ENCODE data around the gene MXD4. TPM values are rescaled to one million over a fixed set of nuclear protein-coding genes. Genes with fewer than 3 reads are reported as not detected.

MXD4 gene
- total RNA-seq, 1 donor from 2014 or later: 92.3 TPM

- Histone ChIP-seq H3K79me2 (ENCODE audit: insufficient read depth, low read length) (no peaks in the 10 kb centered on the region), H3K27me3 (ENCODE audit: insufficient read depth, low read length) (no peaks in the 10 kb centered on the region), H3K4me2 (ENCODE audit: low read length) (no peak overlapping the region), H4K20me1 (ENCODE audit: insufficient read depth, low read length) (no peaks in the 10 kb centered on the region), H3K27ac (ENCODE audit: low read depth, low read length) (no peak overlapping the region), H3K9ac (ENCODE audit: low read length) (no peak overlapping the region), H3K4me1 (ENCODE audit: insufficient read depth, low read length) (no peaks in the 10 kb centered on the region), H3K36me3 (ENCODE audit: insufficient read depth, low read length) (no peaks in the 10 kb centered on the region), H2AFZ (ENCODE audit: low read depth, low read length) (no peak overlapping the region), H3K4me3 (ENCODE audit: insufficient read depth, low read depth, low read length) (no peak overlapping the region), H3K9me3 (ENCODE audit: insufficient read depth, low read depth, low read length) (no peaks in the 10 kb centered on the region)
- Mint-ChIP-seq H3K27ac (ENCODE audit: unreplicated experiment) (no peak overlapping the region), H3K9me3 (ENCODE audit: unreplicated experiment) (peaks cover 2% of the 10 kb centered on the region), H3K4me1 (ENCODE audit: low read depth, unreplicated experiment) (no peaks in the 10 kb centered on the region), H3K4me3 (ENCODE audit: unreplicated experiment) (no peak overlapping the region), H3K27me3 (ENCODE audit: low read depth, unreplicated experiment) (peaks cover 36% of the 10 kb centered on the region), H3K36me3 (ENCODE audit: low read depth, unreplicated experiment) (no peaks in the 10 kb centered on the region)
- FAIRE-seq (no peak), DNase-seq (ENCODE audit: low read depth) (no peak)
- TF ChIP-seq, protein P1, sequence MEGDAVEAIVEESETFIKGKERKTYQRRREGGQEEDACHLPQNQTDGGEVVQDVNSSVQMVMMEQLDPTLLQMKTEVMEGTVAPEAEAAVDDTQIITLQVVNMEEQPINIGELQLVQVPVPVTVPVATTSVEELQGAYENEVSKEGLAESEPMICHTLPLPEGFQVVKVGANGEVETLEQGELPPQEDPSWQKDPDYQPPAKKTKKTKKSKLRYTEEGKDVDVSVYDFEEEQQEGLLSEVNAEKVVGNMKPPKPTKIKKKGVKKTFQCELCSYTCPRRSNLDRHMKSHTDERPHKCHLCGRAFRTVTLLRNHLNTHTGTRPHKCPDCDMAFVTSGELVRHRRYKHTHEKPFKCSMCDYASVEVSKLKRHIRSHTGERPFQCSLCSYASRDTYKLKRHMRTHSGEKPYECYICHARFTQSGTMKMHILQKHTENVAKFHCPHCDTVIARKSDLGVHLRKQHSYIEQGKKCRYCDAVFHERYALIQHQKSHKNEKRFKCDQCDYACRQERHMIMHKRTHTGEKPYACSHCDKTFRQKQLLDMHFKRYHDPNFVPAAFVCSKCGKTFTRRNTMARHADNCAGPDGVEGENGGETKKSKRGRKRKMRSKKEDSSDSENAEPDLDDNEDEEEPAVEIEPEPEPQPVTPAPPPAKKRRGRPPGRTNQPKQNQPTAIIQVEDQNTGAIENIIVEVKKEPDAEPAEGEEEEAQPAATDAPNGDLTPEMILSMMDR (IDR thresholded peaks at IDR 0.05; ENCODE audit: insufficient read depth, low read depth, low read length): no peak
- no peak for TF ChIP-seq EZH2 (IDR thresholded peaks at IDR 0.05; ENCODE audit: insufficient read depth, low read length)
These were observed 29.2 kb upstream of the MXD4 start for GRCh38 chr4:2290974-2291704.

- no peak overlapping the region for H3K4me2 ChIP-seq (ENCODE audit: low read length)
- H3K79me2 ChIP-seq (ENCODE audit: insufficient read depth, low read length): no peaks in the 10 kb centered on the region
- H2AFZ ChIP-seq (ENCODE audit: low read depth, low read length): no peak overlapping the region
- H3K27me3 ChIP-seq (ENCODE audit: insufficient read depth, low read length): no peaks in the 10 kb centered on the region
- H4K20me1 ChIP-seq (ENCODE audit: insufficient read depth, low read length): no peaks in the 10 kb centered on the region
- FAIRE-seq: no peak
- Mint-ChIP-seq H3K9me3 (ENCODE audit: unreplicated experiment) (peaks cover 2% of the 10 kb centered on the region), H3K27ac (ENCODE audit: unreplicated experiment) (no peak overlapping the region), H3K4me3 (ENCODE audit: unreplicated experiment) (no peak overlapping the region), H3K4me1 (ENCODE audit: low read depth, unreplicated experiment) (peaks cover 1% of the 10 kb centered on the region), H3K27me3 (ENCODE audit: low read depth, unreplicated experiment) (peaks cover 33% of the 10 kb centered on the region), H3K36me3 (ENCODE audit: low read depth, unreplicated experiment) (no peaks in the 10 kb centered on the region)
- no peak for TF ChIP-seq EZH2 (IDR thresholded peaks at IDR 0.05; ENCODE audit: insufficient read depth, low read length)
- no peak overlapping the region for H3K27ac ChIP-seq (ENCODE audit: low read depth, low read length)
- no peak for DNase-seq (ENCODE audit: low read depth)
- no peaks in the 10 kb centered on the region for H3K9me3 ChIP-seq (ENCODE audit: insufficient read depth, low read depth, low read length)
- H3K9ac ChIP-seq (ENCODE audit: low read length): no peak overlapping the region
- H3K4me1 ChIP-seq (ENCODE audit: insufficient read depth, low read length): peaks cover 5% of the 10 kb centered on the region
- H3K36me3 ChIP-seq (ENCODE audit: insufficient read depth, low read length): no peaks in the 10 kb centered on the region
- no peak overlapping the region for H3K4me3 ChIP-seq (ENCODE audit: insufficient read depth, low read depth, low read length)
These were observed 28.6 kb upstream of the MXD4 start for GRCh38 chr4:2290488-2290887.

DNA sequence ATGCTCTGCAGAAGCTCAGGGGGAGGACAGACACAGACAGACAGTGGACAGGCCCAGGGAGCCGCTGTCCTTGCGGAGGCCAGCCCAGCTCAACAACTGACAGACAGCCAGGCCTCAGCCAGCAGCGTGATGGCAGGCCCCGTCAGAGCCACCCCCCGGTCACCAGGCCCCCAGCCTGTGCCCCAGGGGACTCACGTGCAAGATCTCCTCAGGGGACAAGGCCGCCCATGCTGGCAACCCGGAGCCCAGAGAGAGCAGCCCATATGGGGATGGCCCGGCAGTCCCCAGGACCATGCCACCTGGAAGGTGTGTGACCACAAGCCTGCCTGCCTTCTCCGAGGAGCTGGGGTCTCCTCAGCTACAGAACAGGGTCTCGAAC lies 28.0 kb upstream of the MXD4 start:
- H3K4me1 ChIP-seq (ENCODE audit: insufficient read depth, low read length): peaks cover 10% of the 10 kb centered on the region
- no peak overlapping the region for H3K27ac Mint-ChIP-seq (ENCODE audit: unreplicated experiment)
- no peak overlapping the region for H3K4me3 Mint-ChIP-seq (ENCODE audit: unreplicated experiment)
- H2AFZ ChIP-seq (ENCODE audit: low read depth, low read length): no peak overlapping the region
- no peak overlapping the region for H3K4me3 ChIP-seq (ENCODE audit: insufficient read depth, low read depth, low read length)
- TF ChIP-seq EZH2 (IDR thresholded peaks at IDR 0.05; ENCODE audit: insufficient read depth, low read length): no peak
- TF ChIP-seq, protein P1 (IDR thresholded peaks at IDR 0.05; ENCODE audit: insufficient read depth, low read depth, low read length): no peak
- DNase-seq (ENCODE audit: low read depth) (no peak), FAIRE-seq (no peak)
- no peak overlapping the region for H3K27ac ChIP-seq (ENCODE audit: low read depth, low read length)
- H3K9me3 ChIP-seq (ENCODE audit: insufficient read depth, low read depth, low read length): no peaks in the 10 kb centered on the region
- H3K27me3 Mint-ChIP-seq (ENCODE audit: low read depth, unreplicated experiment): peaks cover 30% of the 10 kb centered on the region
- H3K36me3 Mint-ChIP-seq (ENCODE audit: low read depth, unreplicated experiment): no peaks in the 10 kb centered on the region
- H3K9me3 Mint-ChIP-seq (ENCODE audit: unreplicated experiment): peaks cover 2% of the 10 kb centered on the region
- H3K4me2 ChIP-seq (ENCODE audit: low read length): no peak overlapping the region
- H4K20me1 ChIP-seq (ENCODE audit: insufficient read depth, low read length): no peaks in the 10 kb centered on the region
- H3K9ac ChIP-seq (ENCODE audit: low read length): no peak overlapping the region
- H3K27me3 ChIP-seq (ENCODE audit: insufficient read depth, low read length): no peaks in the 10 kb centered on the region
- H3K36me3 ChIP-seq (ENCODE audit: insufficient read depth, low read length): no peaks in the 10 kb centered on the region
- no peaks in the 10 kb centered on the region for H3K79me2 ChIP-seq (ENCODE audit: insufficient read depth, low read length)
- H3K4me1 Mint-ChIP-seq (ENCODE audit: low read depth, unreplicated experiment): peaks cover 5% of the 10 kb centered on the region

All from astrocyte (in vitro differentiated cells and primary cell).